Loucy (cell line): Measurements from ENCODE around the gene ERI2.

Experiments
- EZH2phosphoT487 ChIP-seq: fragments of 200-600 bp; IDR thresholded peaks from 2 replicates; pipeline ENCODE4 v1.6.1; 2018; ENCODE audit warnings: antibody characterized with exemption, mild to moderate bottlenecking, moderate library complexity, borderline replicate concordance
- TF ChIP-seq, protein P1 (sequence below): fragments of 200-600 bp; sonication (generic); conservative IDR thresholded peaks from 2 replicates; pipeline ENCODE4 v1.5.1; 2014; ENCODE audit warnings: mild to moderate bottlenecking, antibody characterized with exemption, low read length

- TF ChIP-seq, protein P1, sequence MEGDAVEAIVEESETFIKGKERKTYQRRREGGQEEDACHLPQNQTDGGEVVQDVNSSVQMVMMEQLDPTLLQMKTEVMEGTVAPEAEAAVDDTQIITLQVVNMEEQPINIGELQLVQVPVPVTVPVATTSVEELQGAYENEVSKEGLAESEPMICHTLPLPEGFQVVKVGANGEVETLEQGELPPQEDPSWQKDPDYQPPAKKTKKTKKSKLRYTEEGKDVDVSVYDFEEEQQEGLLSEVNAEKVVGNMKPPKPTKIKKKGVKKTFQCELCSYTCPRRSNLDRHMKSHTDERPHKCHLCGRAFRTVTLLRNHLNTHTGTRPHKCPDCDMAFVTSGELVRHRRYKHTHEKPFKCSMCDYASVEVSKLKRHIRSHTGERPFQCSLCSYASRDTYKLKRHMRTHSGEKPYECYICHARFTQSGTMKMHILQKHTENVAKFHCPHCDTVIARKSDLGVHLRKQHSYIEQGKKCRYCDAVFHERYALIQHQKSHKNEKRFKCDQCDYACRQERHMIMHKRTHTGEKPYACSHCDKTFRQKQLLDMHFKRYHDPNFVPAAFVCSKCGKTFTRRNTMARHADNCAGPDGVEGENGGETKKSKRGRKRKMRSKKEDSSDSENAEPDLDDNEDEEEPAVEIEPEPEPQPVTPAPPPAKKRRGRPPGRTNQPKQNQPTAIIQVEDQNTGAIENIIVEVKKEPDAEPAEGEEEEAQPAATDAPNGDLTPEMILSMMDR: no peak
- TF ChIP-seq EZH2phosphoT487: no peak
These were observed 40.0 kb downstream of the ERI2 start for GRCh38 chr16:20766294-20766693.
